Stimulated activated CD4-positive, alpha-beta T cell treated with anti-CD3 and anti-CD28 coated beads, Interleukin-15, amount 100 ng/mL, for 24 hours (primary cell): Measurements from ENCODE around the gene GMDS.

ENCODE experiments used
- DNase-seq: peaks from one replicate; pipeline ENCODE4 v3.0.0-alpha.2; 2020

The GMDS gene

DNA sequence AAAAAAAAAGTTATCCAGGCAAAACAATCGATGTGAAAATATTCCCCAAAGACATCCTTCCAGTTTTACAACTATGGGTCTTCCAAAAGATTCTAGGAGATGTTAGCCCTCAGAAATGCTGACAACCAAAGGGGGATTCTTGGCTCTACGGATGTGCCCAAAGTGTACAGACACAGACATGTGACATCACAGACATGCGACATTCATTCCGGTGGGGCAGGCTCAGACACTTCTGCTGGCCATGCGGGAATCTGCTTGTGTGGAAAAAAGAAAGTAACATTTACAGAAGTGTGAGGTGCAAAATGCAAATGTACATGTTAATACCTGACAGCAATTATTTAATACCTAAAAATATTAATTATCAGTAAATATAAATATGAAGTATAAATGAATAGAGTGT lies 367.1 kb downstream of the GMDS start:
- DNase-seq = no peak

- DNase-seq = no peak
Observed at GRCh38 chr6:1873781-1874180, 371.6 kb downstream of the GMDS start.

GRCh38 chr6:1872649-1873131 lies 372.7 kb downstream of the GMDS start:
- DNase-seq = no peak

DNA sequence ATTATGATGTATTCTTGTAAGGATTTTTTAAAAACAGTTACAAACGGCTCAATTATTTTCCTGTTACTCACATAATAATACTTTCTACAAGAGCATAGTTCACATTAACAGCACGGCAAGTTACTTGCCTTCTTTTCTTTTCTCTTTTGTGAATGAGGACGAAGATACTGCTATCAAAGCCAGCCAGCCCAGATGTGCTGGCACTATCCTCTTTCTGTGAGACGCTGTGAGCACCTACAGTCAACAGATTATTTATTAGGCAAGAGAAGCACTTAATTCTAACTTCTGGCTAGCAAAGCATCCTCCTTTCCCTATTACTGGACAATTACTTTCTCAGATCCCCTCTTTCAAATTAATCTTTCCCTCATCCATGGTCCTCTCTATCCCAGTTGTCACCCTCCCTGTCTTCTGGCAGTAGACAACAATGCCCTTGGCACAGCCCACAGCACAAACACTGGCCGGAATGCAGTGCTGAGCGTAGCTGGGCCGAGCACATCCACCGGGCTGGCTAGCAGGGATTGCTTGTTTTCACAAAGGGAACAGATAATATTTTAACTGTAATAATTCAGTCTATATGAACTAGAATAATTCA lies 373.6 kb downstream of the GMDS start:
- DNase-seq = no peak

GRCh38 chr6:1870932-1871331 lies 374.5 kb downstream of the GMDS start:
- no peak for DNase-seq

DNA sequence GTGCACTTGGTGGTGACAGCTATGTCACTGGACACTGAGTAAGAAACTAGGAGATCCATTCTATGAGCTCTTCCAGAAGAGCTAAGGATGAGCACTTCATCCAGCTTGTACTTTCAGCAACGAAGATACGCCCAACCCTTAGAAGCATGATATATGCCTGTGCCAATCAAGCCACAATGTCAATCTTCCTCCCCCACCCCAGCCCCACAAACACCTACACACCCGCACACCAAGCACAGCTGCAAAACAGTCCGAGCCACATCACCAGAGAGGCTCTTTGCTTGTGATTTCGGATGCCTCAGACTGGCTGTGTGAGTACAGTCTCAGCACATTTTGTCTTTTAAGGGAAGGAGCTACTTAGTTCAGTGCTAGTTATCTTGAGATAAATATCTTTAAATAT lies 375.2 kb downstream of the GMDS start:
- DNase-seq = no peak

GRCh38 chr6:1869769-1870168 lies 375.6 kb downstream of the GMDS start:
- no peak for DNase-seq

DNA sequence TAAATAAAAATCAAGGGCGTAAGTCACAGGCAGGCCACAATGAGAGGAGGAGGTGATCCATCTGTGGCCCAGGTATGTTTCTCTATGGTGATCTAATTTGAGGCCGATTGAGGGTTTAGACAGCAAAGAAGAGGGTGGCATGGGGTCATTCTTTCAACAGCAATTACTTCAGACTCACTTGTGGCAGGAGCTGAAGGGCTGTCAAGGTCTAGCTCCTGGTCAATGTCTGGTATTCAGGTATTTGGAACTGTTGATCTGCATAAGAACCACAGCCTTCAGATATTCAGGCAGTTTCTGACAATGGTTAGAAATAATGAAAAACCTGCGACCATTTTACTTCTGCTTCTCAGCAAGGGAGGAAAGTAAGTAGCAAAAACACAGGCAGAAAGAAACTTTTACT lies 376.1 kb downstream of the GMDS start:
- no peak for DNase-seq

- DNase-seq = no peak
Observed at GRCh38 chr6:1868561-1869261, 376.7 kb downstream of the GMDS start.

GRCh38 chr6:1867197-1867596 lies 378.2 kb downstream of the GMDS start:
- DNase-seq = no peak

DNA sequence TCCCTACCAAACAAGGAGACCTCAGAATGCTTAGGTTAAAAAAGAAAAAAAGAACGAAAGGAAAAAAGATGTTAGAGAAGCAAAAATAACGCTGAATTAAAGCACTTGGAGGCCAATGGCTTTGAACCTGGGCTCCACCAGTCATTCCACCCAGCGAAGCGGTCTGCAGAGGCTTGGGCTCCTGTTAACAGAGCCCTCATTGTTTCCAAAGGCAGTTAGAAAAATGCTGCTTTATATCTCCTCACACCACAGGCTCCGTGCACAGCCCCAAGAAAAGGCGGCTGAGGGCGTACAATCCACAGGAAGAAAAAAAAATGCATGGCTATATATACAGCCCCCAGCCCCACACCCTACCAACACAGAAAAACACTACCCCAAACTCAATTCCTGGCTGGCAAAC lies 379.8 kb downstream of the GMDS start:
- no peak for DNase-seq

DNA sequence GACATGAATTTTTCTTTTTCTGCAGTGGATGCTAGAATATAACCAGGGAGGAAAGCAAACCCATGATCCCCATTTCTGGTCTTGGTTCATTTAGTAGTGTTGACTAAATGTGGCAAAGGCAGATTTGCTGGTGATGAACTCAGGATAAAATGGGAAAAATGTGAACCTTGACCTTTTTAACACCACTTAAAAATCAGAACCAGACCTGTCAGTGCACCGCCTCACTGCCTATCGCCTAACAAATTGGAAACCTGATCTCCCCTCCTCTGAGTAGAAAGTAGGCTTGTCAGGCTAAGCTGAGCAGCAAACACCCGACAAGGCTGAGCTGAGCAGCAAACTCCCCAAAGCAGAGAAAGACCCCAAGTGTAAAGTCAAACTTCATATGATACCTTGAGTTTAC lies 380.9 kb downstream of the GMDS start:
- DNase-seq = no peak

DNA sequence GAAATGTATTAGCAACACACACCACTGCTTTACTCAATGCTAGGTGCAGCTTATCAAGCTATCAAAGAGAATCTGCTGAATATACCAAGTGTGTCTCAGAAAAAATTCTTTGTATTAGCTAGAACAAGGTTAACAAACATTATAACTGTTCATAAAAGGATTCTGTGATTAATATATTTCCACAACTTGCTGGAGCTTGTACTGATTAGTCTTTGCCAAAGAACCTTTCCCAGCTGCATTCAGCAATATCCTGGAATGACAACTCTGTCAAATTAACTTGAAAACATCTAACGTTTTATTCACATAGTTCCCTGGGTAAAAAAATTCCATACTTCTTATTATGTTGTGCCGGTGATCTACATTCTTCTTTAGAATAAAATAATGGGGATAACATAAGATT lies 383.0 kb downstream of the GMDS start:
- no peak for DNase-seq

DNA sequence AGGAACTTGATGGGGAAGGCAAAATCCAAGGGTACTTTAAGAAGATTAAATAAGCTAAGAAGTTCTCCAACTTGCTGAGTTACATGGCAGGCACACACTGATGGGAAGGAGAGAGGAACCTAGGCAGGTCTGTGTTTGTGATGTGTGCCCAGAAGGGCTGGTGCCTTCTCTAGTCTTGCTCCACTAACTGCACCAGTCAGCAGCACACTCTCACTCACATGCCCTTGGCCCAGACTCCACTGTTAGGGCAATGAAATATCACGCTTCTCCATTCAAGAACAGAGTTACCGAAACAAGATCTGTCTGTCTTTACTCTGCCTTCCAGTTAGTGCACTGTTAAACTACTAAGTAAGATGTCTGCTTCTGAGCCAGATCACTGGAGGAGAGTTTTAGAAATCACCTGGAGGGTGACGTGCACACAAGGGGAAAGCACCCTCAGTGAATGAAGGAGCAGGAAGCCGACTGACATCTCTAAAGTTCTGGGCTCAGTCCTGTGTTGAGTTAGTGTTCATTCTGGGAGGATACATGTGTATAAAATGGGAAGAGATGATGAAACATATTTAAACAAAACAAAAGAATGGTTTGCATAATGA lies 384.6 kb downstream of the GMDS start:
- no peak for DNase-seq

DNA sequence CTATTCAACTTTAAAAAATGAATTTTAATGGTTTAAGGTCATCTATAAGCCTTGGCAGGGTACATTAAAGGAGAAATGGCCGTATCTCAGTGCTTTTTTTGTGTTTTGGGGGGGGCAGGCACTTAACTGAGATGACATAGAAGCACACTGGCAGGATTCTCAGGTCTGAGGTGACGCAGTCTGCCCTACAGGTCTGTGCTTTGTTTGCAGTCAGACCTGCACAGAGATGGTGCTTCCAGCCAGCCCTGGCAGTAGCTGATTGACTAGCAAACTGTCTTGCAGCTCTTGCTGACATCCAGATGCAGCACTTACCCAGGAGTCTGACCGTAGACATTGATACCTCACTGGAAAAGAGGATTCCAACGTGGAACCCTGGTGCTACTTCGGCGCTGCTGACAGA lies 386.5 kb downstream of the GMDS start:
- no peak for DNase-seq

- DNase-seq = no peak
Observed at GRCh38 chr6:1858196-1858595, 387.2 kb downstream of the GMDS start.

- no peak for DNase-seq
Observed at GRCh38 chr6:1856381-1856780, 389.0 kb downstream of the GMDS start.

- no peak for DNase-seq
Observed at GRCh38 chr6:1855890-1856289, 389.5 kb downstream of the GMDS start.

GRCh38 chr6:1854296-1854695 lies 391.1 kb downstream of the GMDS start:
- no peak for DNase-seq

- DNase-seq = no peak
Observed at GRCh38 chr6:1853761-1854160, 391.6 kb downstream of the GMDS start.

GRCh38 chr6:1851681-1852456 lies 393.5 kb downstream of the GMDS start:
- no peak for DNase-seq

DNA sequence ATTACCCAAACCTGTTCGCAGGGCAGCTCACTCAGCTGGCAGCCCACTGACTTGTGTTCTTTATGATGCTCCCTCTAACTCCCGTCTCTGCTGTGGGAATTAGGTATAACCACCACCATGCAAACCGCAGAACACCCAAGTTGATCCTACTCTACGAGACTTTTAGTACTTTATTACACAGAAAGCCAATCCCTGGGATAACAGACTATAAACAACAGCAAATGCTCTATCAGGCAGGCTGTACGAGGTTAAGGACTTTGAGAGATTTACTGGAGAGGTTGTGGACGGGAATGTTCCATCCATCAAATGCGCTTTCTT lies 394.6 kb downstream of the GMDS start:
- no peak for DNase-seq

DNA sequence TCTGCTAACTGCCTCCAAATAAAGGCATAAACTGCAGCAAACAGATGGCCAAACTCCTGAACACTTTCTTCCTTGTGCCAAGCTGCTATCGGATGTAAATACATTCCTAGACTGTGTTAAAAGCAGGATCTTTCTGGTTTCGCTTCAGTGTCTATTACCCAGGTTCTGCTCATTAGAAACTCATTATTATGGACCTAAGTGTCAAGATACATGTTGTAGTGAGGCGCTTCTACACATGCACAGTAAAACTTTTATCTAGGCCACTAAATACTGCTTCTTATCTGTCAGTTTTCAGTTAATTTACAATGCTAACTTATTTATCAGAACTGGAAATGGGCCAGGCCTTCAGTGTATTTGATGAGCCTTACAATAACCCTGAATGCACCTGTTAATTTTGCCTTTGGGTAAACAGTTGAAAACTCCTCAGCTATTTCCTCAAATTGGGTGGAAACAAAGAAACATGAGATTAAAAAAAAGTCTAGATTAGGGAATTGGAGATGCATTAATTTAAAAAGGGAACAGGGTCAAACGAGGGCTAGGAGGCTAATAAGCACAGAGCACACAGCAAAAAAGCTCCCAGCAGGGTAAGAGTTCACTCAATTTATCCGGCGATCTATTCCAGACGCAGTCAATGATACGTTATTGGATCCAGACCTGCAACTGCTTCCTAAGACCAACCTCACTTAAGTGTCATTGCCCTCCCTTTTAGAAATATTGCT lies 395.1 kb downstream of the GMDS start:
- DNase-seq = no peak
